Effector CD8-positive, alpha-beta T cell (primary cell): ENCODE results near the gene ATP6V1F.
A peak's percentile ranks its signal among the peaks of the same experiment; 100 is the strongest.

Experiments used
- DNase-seq: peaks from one replicate; lab custom pipeline; 2025; lab: John Stamatoyannopoulos, UW

Gene ATP6V1F

DNA sequence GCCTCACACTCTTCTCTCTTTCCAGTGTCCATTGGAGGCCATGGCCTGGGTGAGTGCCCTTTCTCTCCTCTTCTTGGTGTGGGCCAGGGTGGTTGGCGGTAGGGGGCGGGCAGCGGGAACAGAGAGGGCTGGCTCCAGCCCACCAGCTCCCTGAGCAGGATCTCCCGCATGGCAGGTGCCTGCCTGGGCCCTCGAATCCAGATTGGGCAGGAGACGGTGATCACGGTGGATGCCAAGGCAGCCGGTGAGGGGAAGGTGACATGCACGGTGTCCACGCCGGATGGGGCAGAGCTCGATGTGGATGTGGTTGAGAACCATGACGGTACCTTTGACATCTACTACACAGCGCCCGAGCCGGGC lies 13.5 kb upstream of the ATP6V1F start:
- DNase-seq: no peak

DNA sequence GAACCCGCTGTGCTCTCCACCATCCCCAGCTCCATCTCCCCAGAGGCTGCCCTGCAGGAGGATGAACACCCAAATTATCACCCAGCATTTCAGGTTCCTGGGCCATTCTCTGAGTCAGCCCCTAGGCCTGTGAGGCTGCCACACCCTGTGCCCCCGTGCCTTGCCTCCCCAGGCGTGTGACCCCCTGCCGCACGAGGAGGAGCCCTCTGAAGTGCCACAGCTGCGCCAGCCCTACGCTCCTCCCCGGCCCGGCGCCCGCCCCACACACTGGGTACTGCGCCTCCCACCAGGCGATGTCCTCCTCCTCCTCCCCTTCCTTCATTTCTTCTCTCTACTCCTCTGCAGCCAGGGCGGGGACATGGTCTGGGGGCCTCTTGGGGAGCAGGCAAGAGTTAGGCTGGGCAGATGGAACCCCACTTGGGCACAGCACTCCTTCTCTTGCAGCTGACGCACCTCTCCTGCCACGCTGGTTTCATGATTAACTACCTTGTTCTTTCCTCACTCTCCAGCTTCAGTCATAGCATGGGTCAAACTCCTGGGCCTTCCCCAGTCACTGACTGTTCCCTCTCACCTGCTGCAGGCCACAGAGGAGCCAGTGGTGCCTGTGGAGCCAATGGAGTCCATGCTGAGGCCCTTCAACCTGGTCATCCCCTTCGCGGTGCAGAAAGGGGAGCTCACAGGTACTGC lies 12.7 kb upstream of the ATP6V1F start:
- DNase-seq: no peak

GRCh38 chr7:128852537-128853254 lies 10.0 kb upstream of the ATP6V1F start:
- DNase-seq: no peak

GRCh38 chr7:128853799-128854198 lies 8.9 kb upstream of the ATP6V1F start:
- no peak for DNase-seq

DNA sequence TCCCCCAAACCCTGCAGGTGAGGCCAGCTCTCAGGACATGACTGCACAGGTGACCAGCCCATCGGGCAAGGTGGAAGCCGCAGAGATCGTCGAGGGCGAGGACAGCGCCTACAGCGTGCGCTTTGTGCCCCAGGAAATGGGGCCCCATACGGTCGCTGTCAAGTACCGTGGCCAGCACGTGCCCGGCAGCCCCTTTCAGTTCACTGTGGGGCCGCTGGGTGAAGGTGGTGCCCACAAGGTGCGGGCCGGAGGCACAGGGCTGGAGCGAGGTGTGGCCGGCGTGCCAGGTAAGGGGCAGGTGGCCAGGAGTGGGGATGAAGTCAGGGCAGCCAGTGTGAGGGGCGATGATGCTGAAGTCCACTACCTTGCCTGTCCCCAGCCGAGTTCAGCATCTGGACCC lies 8.3 kb upstream of the ATP6V1F start:
- no peak for DNase-seq

GRCh38 chr7:128855559-128855958 lies 7.1 kb upstream of the ATP6V1F start:
- no peak for DNase-seq

DNA sequence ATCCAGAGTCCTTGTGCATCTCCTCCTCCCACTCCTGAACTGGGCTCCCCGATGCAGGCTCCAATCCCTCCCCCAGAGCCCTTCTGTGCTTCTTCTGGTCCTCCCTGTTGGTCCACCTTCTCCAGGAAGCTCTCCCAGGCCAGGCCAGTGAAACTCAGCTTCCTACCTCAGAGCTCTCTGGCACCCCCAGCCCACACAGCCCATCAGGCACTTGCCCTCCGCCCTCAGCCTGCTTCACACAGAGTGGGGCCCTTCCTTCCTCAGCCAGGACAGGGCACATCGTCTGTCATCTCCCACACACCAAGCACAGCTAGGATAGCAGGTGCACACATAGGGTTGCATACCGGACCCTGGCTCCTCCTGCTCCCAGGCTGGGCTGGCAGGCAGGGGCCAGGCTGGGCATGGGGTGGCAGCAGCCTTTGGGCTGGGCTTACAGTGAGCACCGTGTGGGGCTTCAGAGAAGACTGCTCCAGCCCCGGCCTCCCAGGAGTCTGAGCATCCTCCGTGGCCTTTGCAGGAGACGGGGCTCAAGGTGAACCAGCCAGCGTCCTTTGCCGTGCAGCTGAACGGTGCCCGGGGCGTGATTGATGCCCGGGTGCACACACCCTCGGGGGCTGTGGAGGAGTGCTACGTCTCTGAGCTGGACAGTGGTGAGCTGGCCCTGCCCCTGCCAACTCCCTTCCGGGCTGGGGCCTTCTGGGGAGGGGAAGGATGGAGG lies 6.5 kb upstream of the ATP6V1F start:
- DNase-seq: no peak

GRCh38 chr7:128858380-128859231 lies 4.0 kb upstream of the ATP6V1F start:
- DNase-seq: no peak

DNA sequence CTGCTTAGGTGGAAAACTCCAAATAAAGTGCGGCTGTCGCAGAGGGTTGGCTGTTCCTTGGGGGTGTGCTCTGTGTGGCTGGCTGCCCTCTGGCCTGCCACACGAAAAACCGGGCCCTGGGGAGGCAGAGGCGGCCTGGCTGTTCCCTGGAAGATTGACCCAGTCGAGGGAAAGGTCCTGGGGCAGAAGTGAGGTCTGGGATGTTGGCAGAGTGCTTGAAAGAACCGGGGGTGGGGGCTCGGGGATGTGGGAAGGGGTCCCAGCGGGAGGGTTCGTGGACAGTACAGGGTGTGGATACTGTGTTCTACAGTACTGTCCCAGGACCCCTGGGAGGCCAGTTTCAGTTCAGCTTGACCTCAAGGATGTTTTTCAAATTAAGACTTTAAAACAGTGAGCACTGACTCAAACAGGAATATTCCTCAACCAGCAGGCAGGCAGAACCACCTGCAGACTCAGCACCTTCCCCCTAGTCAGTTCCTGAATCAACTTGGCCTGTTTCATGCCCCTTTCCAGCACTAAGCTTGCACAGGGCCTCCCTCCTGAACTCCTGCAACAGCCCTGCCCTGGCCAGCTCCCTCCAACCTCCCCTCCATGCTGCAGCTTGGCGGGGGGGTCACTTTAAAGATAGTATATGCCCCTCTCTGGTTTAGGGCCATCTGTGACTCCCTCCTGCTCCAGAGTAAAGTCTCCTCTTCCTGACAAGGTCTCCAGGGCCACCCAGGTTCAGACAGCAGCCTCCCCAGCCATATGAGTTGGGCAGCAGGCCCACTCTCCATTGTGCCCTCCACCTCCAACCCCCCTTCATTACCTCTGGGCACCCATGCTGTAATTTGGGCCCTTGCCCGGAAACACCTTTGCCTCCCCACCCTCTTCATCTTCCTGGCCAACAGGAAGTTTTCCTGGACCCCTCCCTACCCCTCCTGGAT lies 3.2 kb upstream of the ATP6V1F start:
- no peak for DNase-seq

- no peak for DNase-seq
These were observed 2.2 kb upstream of the ATP6V1F start for GRCh38 chr7:128860158-128861073.

DNA sequence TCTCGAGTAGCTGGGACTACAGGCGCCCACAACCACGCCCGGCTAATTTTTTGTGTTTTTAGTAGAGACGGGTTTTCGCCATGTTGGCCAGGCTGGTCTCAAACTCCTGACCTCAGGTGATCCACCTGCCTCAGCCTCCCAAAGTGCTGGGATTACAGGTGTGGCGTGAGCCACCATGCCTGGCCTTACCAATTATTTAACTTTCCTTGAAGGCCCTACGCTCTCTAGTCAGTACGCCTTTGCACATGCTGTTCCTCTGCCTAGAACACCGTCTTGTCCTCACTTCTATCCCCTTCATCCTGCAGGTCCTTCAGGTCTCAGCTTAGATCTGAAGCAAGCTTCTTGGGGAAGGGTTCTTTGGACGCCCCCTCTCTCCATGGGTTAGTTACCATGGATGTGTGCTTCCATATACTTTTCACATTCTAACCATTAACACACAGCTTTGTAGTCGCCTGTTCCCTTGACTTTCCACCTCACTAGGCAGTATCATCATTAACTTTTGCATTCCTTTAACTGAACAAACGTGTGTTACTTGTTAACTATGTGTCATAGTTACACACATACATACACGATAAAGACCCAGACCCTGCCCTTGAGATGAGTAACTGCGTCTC lies 592 bp upstream of the ATP6V1F start:
- no peak for DNase-seq

DNA sequence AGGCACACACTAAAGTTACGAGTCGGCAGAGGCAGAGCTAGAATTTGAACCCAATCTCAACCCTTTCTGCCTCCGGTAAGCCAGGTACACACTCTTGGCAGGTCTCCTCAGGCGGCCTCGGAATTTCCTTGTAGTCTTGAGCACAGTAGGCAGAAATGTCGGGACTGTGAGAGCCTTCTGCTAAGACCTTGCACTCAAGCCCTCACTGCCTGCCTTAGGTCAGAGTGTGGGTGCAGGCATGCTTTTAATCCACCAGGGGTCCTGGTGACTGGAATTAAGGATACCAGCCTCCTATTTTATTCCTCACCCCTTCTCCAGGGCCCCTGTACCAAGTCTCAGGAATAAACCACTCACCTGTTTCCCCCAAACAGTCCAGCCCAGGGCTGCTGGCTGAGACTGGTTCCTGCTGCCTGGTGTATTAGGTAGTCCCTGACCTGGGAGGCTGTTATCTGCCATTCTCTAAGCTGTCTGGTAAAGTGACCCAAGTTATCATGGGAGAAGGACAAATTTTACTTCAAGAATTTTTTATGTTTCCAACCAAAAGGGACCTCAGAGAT lies 855 bp downstream of the ATP6V1F start:
- peak; percentile 28 for DNase-seq

- no peak for DNase-seq
These were observed 2.6 kb downstream of the ATP6V1F start for GRCh38 chr7:128865303-128865702.

DNA sequence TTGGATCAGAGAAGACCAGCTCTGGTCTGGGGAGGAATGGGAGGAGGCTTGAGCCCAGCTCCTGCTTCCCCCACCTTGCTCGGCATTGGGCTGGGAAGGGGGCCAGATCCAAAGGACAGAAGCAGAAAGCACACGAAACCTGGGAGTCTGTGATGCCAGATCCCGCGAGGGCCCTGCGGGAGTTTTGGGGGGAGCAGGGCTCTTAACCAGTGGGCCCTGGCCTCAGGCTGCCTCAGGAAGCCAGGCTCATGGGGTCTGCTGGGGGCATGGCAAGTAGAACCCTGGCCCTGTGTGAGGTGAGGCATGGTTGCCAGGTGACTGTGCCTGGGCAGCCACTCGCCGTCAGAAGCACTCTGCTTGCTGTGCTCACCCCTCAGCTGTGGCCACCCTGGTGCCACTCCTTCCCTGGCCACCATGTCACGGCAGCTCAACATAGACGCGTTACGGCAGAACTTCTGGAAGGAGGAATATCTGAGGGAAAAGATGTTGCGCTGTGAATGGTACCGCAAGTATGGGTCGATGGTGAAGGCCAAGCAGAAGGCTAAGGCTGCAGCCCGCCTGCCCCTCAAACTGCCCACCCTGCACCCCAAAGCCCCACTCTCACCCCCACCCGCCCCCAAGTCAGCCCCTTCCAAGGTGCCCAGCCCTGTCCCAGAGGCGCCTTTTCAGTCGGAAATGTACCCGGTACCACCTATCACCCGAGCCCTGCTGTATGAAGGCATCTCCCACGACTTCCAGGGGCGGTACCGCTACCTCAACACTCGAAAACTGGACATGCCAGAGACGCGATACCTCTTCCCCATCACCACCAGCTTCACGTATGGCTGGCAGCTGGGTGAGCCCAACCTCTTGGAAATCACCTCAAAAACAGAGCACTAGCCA lies 3.6 kb downstream of the ATP6V1F start:
- no peak for DNase-seq

DNA sequence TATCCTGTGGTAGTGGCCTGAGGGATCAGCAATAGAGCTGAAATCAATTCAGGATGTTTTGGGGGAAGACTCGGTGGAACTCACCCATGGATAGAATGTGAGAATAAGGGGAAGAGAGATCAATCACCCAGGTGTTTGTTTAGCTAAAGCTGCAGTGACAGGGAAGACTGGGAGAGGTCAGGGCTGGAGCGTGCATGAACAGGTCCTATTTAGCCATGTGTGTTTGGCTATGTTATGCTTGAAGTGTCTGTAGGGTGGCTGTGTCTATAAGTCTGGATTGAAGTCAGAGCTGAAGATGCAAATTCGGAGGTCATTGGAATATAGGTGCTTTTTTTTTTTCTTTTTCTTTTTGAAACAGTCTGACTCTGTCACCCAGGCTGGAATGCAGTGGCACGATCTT lies 4.6 kb downstream of the ATP6V1F start:
- no peak for DNase-seq

GRCh38 chr7:128867842-128868623 lies 5.4 kb downstream of the ATP6V1F start:
- no peak for DNase-seq

DNA sequence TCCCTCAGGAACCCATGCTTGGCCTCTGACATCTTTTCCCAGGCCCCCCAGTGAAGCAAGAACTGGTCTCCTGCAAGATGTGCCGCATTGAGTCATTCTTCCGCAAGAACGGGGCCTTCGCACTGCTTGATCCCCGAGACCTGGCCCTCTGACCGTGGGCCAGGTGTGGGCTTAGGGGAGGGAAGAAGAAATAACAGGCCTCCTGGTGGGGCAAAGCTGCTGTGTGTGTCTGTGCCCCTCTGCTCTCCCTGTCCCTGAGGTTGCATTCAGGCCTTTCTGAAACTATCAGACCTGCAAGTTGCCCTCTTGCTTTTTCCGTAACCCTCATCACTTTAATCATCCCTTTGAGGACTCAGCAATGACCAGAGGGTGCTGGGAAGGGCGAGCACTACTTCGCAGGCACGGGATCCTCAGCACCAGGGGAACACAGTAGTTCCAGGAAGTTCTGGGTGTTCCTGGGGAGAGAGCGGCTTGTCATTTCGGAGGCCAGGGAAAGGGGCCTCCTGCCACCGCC lies 6.0 kb downstream of the ATP6V1F start:
- DNase-seq: no peak
